Tibial nerve (tissue), 4 donors: ENCODE data around the gene CACNA1G. TPM values are rescaled to one million over a fixed set of nuclear protein-coding genes. Genes with fewer than 3 reads are reported as not detected.

Experiments used
- DNase-seq, 2 donors: peaks; one replicate each; pipeline ENCODE4 v3.0.0-alpha.2; 2019; ENCODE audit warnings: low spot score in 2 of 2
- H3K27ac ChIP-seq, 4 donors: fragments of 200-600 bp; sonication (generic) in 3 of 4; one replicate each; pipeline ENCODE4 v1.5.1; 2017 to 2019; ENCODE audit warnings: mild to moderate bottlenecking in 1 of 4
- H3K27me3 ChIP-seq, 2 donors: fragments of 200-600 bp; sonication (generic) in 1 of 2; one replicate each; pipeline versions ENCODE4 v1.5.1 to v1.6.0; 2017 to 2019
- H3K36me3 ChIP-seq, 3 donors: fragments of 200-600 bp; sonication (generic); one replicate each; pipeline ENCODE4 v1.5.1; 2018 to 2019
- H3K4me1 ChIP-seq, 4 donors: fragments of 200-600 bp; sonication (generic) in 3 of 4; one replicate each; pipeline ENCODE4 v1.5.1; 2017 to 2019
- H3K4me3 ChIP-seq, 4 donors: fragments of 200-600 bp; sonication (generic) in 3 of 4; one replicate each; pipeline ENCODE4 v1.5.1; 2017 to 2019; ENCODE audit warnings: mild to moderate bottlenecking in 1 of 4, moderate library complexity in 1 of 4
- H3K9me3 ChIP-seq, 4 donors: fragments of 200-600 bp; sonication (generic) in 3 of 4; one replicate each; pipeline ENCODE4 v1.5.1; 2017 to 2019
- EP300 ChIP-seq, 2 donors: sonication (generic); formaldehyde crosslinking; IDR thresholded peaks; one replicate each; pipeline ENCODE4 v1.6.1; 2017; ENCODE audit warnings: antibody characterized with exemption in 2 of 2, mild to moderate bottlenecking in 1 of 2
- POLR2A ChIP-seq, 2 donors: fragments of 450-650 bp; IDR thresholded peaks; one replicate each; pipeline ENCODE4 v1.6.1; 2017; ENCODE audit warnings: antibody characterized with exemption in 2 of 2, mild to moderate bottlenecking in 2 of 2, moderate library complexity in 2 of 2
- WGBS, 2 donors: methylation state at CpG; one replicate each; pipeline ENCODE4 v1.1.5; 2018; 5-methylcytosine and 5-hydroxymethylcytosine counted together
- total RNA-seq, 4 donors: library from RNA; depleted of rRNA; stranded (reverse); fragments of >200 nt; gene quantifications; one replicate each; pipeline ENCODE4 v1.1.0, GENCODE V29; 2016
- TF ChIP-seq, protein P1 (sequence below), 5 experiments: fragments of 200-600 bp in 3 of 5; fragments of 450-650 bp in 2 of 5; sonication (generic) in 3 of 5; IDR thresholded peaks; one replicate each; pipeline ENCODE4 v1.5.1; 2016 to 2019; ENCODE audit warnings: antibody characterized with exemption in 5 of 5, mild to moderate bottlenecking in 3 of 5, moderate library complexity in 2 of 5

The CACNA1G gene
- total RNA-seq, 4 donors from 2014 or later, result 0.21 to 2.2 TPM; not detected in 2

DNA sequence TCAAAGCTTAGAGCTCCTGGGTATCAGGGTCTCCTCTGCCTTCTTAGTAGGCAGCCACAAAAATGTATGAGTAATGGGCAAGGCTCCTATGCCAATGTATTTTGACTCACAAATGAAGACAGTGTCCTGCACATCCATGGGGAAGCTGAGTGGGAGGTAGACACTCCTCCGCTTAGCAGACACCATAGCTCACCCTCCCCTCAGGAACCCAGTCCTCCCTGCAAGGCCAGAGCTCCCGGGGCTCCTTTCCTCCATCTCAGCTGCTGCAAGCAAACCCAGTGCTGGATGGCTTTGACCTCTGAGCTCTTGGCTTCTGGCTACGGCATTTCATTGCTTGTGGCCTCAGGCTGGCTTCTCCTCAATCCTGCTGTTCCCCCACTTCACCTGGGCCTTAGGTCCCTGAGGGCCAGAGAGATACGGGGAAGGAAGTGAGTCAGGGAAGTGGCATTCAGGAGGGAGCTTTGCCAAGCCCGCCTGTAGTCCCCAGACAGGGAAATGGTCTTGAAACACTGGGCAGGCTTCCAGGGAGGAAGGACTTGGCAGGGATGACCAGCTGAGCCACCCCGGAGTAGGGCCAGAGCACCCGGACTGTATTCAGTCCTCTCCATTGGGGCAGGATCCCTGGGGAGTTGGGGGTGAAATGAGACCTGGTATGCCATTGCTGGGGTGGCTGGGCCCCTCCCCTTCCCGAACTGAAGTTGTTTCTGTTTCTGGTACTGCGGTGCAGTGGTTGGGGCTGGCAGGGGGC lies 78.6 kb downstream of the CACNA1G start:
- H3K4me1 ChIP-seq, result peaks cover 0 to 50% (median 23%) of the 10 kb centered on the region in 4 donors
- peak overlapping the region in 2 of 4 donors; percentile 43 to 49 for H3K27ac ChIP-seq
- 9 to 12% methylated on average over 9 of the region's 9 CpGs for whole genome bisulfite sequencing, 2 donors
- H3K27me3 ChIP-seq, result peaks cover 0 to 26% of the 10 kb centered on the region in 2 donors
- DNase-seq, result peak; percentile 79 to 91
- peak in 1 of 2 donors; percentile 75 for TF ChIP-seq EP300 (IDR thresholded peaks at IDR 0.05)
- no peak for TF ChIP-seq POLR2A (IDR thresholded peaks at IDR 0.05)
- H3K9me3 ChIP-seq, result no peaks in the 10 kb centered on the region
- H3K36me3 ChIP-seq, result no peaks in the 10 kb centered on the region
- H3K4me3 ChIP-seq, result no peak overlapping the region

DNA sequence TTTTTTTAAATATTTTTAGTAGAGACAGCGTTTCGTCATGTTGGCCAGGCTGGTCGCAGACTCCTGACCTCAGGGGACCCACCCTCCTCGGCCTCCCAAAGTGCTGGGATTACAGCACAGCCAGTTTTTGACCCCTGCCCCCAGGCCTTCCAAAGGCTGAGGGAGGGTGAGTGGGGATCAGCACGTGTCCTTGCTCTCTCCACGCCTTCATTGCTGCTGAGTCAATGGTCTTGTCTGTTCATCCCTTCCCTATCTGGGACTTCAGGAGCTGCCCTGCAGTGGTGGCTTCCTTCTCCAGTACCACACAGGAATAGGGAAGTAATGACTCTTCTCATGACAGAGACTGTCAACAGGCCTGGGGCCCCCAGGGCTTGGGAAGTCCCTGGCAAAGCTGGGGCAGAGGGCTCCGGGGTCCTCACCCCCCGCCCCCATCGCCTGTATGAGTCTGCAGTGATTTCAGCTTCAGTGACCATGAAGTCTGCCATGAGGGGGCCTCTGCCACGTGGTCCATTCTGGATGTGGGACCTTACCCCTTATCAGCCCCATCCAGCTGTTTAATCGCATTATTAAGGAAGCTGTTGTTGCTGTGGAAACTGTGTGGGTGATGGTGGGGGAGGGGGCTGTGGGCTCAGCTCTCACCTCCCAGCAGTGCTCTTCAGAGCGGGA lies 80.3 kb downstream of the CACNA1G start:
- no peaks in the 10 kb centered on the region for H3K36me3 ChIP-seq
- H3K27ac ChIP-seq, result no peak overlapping the region
- peak in 1 of 2 donors; percentile 22 for DNase-seq
- no peaks in the 10 kb centered on the region for H3K9me3 ChIP-seq
- TF ChIP-seq POLR2A (IDR thresholded peaks at IDR 0.05) (no peak), EP300 (IDR thresholded peaks at IDR 0.05) (peak in 1 of 2 donors; percentile 43)
- H3K27me3 ChIP-seq, result peaks cover 0 to 10% of the 10 kb centered on the region in 2 donors
- 56 to 68% methylated on average over 12 of the region's 12 CpGs for WGBS, 2 donors
- H3K4me3 ChIP-seq, result no peak overlapping the region
- H3K4me1 ChIP-seq, result peaks cover 0 to 34% (median 17%) of the 10 kb centered on the region in 4 donors

DNA sequence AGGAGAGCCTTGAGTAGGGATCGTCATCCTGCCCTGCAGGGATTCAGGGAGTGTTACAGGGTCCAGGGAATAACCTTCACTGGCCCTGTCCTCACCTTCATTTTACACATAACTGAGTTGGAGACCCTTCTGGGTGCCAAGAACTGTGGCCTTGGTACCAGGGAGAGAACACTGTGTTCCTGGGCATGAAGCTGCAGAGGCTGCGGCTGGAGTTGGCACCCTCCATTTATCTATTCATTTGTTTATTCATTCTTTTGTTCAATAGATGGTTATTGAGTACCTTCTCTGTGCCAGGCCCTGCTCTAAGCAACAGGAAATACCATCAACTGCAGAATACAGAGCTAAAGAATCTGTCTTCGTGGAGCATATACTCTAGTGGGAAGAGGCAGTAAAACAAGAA lies 80.8 kb downstream of the CACNA1G start:
- H3K4me3 ChIP-seq, result no peak overlapping the region
- peaks cover 0 to 34% (median 17%) of the 10 kb centered on the region in 4 donors for H3K4me1 ChIP-seq
- H3K9me3 ChIP-seq, result no peaks in the 10 kb centered on the region
- no peak for DNase-seq
- TF ChIP-seq, protein P1, sequence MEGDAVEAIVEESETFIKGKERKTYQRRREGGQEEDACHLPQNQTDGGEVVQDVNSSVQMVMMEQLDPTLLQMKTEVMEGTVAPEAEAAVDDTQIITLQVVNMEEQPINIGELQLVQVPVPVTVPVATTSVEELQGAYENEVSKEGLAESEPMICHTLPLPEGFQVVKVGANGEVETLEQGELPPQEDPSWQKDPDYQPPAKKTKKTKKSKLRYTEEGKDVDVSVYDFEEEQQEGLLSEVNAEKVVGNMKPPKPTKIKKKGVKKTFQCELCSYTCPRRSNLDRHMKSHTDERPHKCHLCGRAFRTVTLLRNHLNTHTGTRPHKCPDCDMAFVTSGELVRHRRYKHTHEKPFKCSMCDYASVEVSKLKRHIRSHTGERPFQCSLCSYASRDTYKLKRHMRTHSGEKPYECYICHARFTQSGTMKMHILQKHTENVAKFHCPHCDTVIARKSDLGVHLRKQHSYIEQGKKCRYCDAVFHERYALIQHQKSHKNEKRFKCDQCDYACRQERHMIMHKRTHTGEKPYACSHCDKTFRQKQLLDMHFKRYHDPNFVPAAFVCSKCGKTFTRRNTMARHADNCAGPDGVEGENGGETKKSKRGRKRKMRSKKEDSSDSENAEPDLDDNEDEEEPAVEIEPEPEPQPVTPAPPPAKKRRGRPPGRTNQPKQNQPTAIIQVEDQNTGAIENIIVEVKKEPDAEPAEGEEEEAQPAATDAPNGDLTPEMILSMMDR (IDR thresholded peaks at IDR 0.05), result no peak
- TF ChIP-seq POLR2A (IDR thresholded peaks at IDR 0.05), result no peak
- no peak for TF ChIP-seq EP300 (IDR thresholded peaks at IDR 0.05)
- no peak overlapping the region for H3K27ac ChIP-seq
- 66 to 74% methylated on average over 3 of the region's 3 CpGs for WGBS, 2 donors
- H3K27me3 ChIP-seq, result peaks cover 0 to 5% of the 10 kb centered on the region in 2 donors
- no peaks in the 10 kb centered on the region for H3K36me3 ChIP-seq

DNA sequence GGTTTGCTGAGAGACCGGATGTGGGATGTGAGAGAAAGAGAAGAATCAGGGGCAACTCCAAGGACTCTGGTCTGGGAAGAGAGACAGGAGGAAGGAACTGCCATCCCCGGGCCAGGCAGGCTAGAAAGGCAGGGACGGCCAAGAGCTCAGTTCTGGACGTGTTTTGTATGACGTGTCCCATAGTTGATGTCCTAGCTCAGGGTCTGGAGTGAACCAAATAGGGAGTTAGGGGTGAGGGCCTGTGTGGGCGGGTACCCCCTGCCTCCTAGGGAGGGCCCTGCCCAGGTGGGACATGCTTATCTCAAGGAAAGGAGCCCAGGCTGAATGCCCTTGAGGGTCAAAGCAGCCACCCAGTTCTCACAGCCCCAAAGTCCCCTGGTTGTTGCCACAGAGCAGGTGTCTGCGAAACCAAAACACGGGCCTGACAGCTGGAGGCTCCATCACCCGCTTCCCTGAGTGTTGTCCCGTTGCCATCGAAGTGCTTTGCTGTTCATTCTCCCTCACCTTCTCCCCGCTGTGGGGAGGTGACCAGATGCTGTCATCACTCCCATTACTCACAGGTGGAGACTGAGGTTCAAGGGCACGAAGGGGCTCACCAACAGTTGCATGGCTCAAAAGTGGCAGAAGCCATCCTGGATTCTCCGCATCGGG lies 81.7 kb downstream of the CACNA1G start:
- TF ChIP-seq EP300 (IDR thresholded peaks at IDR 0.05), result no peak
- TF ChIP-seq, protein P1 (IDR thresholded peaks at IDR 0.05), result no peak
- no peak for TF ChIP-seq POLR2A (IDR thresholded peaks at IDR 0.05)
- Histone ChIP-seq H3K27ac (no peak overlapping the region), H3K9me3 (no peaks in the 10 kb centered on the region), H3K4me3 (no peak overlapping the region), H3K4me1 (peaks cover 0 to 34% (median 17%) of the 10 kb centered on the region in 4 donors), H3K27me3 (no peaks in the 10 kb centered on the region), H3K36me3 (no peaks in the 10 kb centered on the region)
- DNase-seq, result no peak
- 92 to 94% methylated on average over 15 of the region's 15 CpGs for WGBS, 2 donors

DNA sequence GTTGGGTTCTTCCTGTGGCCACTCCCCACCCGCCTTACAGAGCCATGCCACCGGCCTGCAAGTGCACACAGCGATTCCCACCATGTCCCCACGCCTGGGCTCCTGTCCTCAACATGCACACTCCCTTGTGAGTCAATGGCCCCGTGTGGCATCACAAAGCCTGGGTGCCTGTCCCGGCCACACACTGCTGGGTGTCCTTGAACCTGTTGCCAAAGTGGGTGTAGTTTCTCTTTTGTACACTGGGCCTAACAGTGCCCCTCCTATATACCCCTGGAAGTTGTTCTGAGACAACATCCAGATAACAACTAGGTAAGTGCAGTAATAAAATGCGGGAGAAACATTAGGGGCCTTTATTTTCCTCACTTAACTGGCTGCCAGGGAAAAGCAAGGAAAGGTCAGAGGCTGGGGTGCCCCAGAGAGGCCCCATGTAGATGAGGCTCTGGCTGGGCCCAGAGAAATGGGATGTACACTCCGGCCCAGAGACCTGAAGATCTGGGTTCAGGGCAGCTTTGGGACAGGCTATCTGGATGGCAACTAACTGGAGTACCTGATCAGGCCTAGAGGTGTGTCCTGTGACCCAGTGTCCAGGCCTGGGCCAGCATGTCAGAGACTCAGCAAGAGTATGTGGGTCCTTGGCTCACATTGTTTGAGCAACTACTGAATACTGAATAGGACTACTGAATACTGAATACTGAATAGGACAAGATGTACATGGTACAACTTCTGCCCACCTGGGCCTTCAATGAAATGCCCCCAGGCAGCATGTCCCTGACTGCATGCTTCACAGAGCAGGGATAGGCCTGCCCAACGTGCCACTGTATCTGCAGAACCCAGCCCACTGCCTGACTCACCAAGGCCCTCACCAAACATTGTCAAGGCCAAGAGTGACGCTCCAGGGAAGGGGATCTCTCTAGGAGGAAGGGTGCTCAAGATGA lies 82.5 kb downstream of the CACNA1G start:
- TF ChIP-seq, protein P1 (IDR thresholded peaks at IDR 0.05), result no peak
- TF ChIP-seq POLR2A (IDR thresholded peaks at IDR 0.05), result no peak
- no peak for TF ChIP-seq EP300 (IDR thresholded peaks at IDR 0.05)
- H3K36me3 ChIP-seq, result no peaks in the 10 kb centered on the region
- no peaks in the 10 kb centered on the region for H3K27me3 ChIP-seq
- 76 to 93% methylated on average over 6 to 10 of the region's 10 CpGs for WGBS, 2 donors
- H3K4me3 ChIP-seq, result no peak overlapping the region
- no peak overlapping the region for H3K27ac ChIP-seq
- H3K4me1 ChIP-seq, result peaks cover 0 to 34% (median 17%) of the 10 kb centered on the region in 4 donors
- no peak for DNase-seq
- no peaks in the 10 kb centered on the region for H3K9me3 ChIP-seq
